ENCODE results near the gene COA6.

- no peak for TF ChIP-seq POLR2A (IDR thresholded peaks at IDR 0.05)
- TF ChIP-seq CTCF (IDR thresholded peaks at IDR 0.05), result no peak
Observed at GRCh38 chr1:234357831-234358230, 15.4 kb upstream of the COA6 start.
